HCT116 (cell line): Measurements from ENCODE around the gene POLR3G. TPM values are rescaled to one million over a fixed set of nuclear protein-coding genes. Genes with fewer than 3 reads are reported as not detected.
A peak's percentile ranks its signal among the peaks of the same experiment; 100 is the strongest.

Experiments used
- ATAC-seq: fragments of 200-7000 bp; cut with Tn5 transposase; 2 replicates; pipeline ENCODE4 v1.9.1; 2020; ENCODE audit warnings: mild to moderate bottlenecking, moderate library complexity
- BruUV-seq: library from RNA; stranded (reverse); fragments of 400-500 nt; replicated peaks from 2 replicates; lab custom pipeline; 2021; lab: Mats Ljungman, UMichigan
- CTCF ChIA-PET: fragments of 300-600 bp; sonication (Branson Sonifier 250); formaldehyde crosslinking; loops from one replicate; lab custom pipeline; 2021; ENCODE audit warnings: antibody characterized with exemption; lab: Charles Lee
- POLR2A ChIA-PET: fragments of 300-600, 350-600 bp; sonication (Branson Sonifier 250); formaldehyde crosslinking; loops from one replicate; lab custom pipeline; 2021; ENCODE audit warnings: antibody characterized with exemption; lab: Charles Lee
- RAD21 ChIA-PET, 2 experiments: fragments of 300-600 bp; sonication (Branson Sonifier 250); formaldehyde crosslinking; loops; one replicate each; lab custom pipeline; 2023; ENCODE audit warnings: low total read pairs in 2 of 2; ENCODE audit not compliant: uncharacterized antibody in 2 of 2, unreplicated experiment in 2 of 2, low non-redundant PET in 1 of 2; lab: Charles Lee
- DNase-seq: peaks from one replicate; pipeline ENCODE4 v3.0.0-alpha.2; 2010; ENCODE audit warnings: low read depth, low spot score
- H2AFZ ChIP-seq: fragments of 200-600 bp; shearing (Covaris generic), sonication (generic); 2 replicates; pipeline ENCODE4 v1.6.1; 2017; ENCODE audit warnings: low read depth, mixed run types, mixed read lengths, antibody characterized with exemption, low read length; ENCODE audit not compliant: poor library complexity, severe bottlenecking
- H3K27ac ChIP-seq: 2 replicates; pipeline ENCODE4 v1.5.1; 2012; ENCODE audit warnings: low read depth, low read length
- H3K27me3 ChIP-seq: fragments of 200-600 bp; sonication (generic); 2 replicates; pipeline ENCODE4 v1.6.1; 2016; ENCODE audit warnings: mixed run types, low read length, mixed read lengths; ENCODE audit not compliant: insufficient read depth
- H3K36me3 ChIP-seq, 2 experiments: fragments of 200-500 bp in 1 of 2; fragments of 200-600 bp in 1 of 2; sonication (Bioruptor generic) in 1 of 2; sonication (generic) in 1 of 2; 2 replicates each; pipeline versions ENCODE4 v1.5.1 to v1.6.1; 2014 to 2016; ENCODE audit warnings: low read length in 2 of 2, inconsistent platforms in 1 of 2, mixed read lengths in 1 of 2, mixed run types in 1 of 2; ENCODE audit not compliant: insufficient read depth in 2 of 2, control insufficient read depth in 1 of 2
- H3K4me1 ChIP-seq, 2 experiments: fragments of 200-600 bp in 1 of 2; sonication (generic) in 1 of 2; 2 replicates each; pipeline versions ENCODE4 v1.5.1 to v1.6.1; 2012 to 2017; ENCODE audit warnings: low read length in 2 of 2, inconsistent platforms in 1 of 2, mild to moderate bottlenecking in 1 of 2, mixed read lengths in 1 of 2, mixed run types in 1 of 2, moderate library complexity in 1 of 2; ENCODE audit not compliant: insufficient read depth in 2 of 2, control insufficient read depth in 1 of 2
- H3K4me2 ChIP-seq: fragments of 200-600 bp; sonication (generic); 2 replicates; pipeline ENCODE4 v1.6.1; 2017; ENCODE audit warnings: mixed run types, low read length, mixed read lengths
- H3K4me3 ChIP-seq, 2 experiments: fragments of 200-600 bp in 1 of 2; sonication (generic) in 1 of 2; replicated peaks in 1 of 2; 2 replicates each; pipeline ENCODE4 v1.5.1; 2011 to 2016; ENCODE audit warnings: low read length in 2 of 2, control low read depth in 1 of 2, low read depth in 1 of 2, mild to moderate bottlenecking in 1 of 2, mixed read lengths in 1 of 2, mixed run types in 1 of 2
- H3K79me2 ChIP-seq: fragments of 200-600 bp; sonication (generic); 2 replicates; pipeline ENCODE4 v1.6.1; 2017; ENCODE audit warnings: mild to moderate bottlenecking, mixed run types, low read length, moderate library complexity, mixed read lengths; ENCODE audit not compliant: insufficient read depth
- H3K9ac ChIP-seq: fragments of 200-600 bp; sonication (generic); 2 replicates; pipeline ENCODE4 v1.6.1; 2016; ENCODE audit warnings: low read length, mixed read lengths
- H3K9me2 ChIP-seq: fragments of 200-600 bp; sonication (generic), shearing (Covaris generic); 2 replicates; pipeline ENCODE4 v1.6.1; 2017; ENCODE audit warnings: mixed run types, mild to moderate bottlenecking, moderate library complexity; ENCODE audit not compliant: insufficient read depth
- H3K9me3 ChIP-seq, 2 experiments: fragments of 200-500 bp in 1 of 2; fragments of 200-600 bp in 1 of 2; sonication (Bioruptor generic) in 1 of 2; sonication (generic) in 1 of 2; 2 replicates each; pipeline ENCODE4 v1.6.1; 2014 to 2017; ENCODE audit warnings: low read length in 2 of 2, mixed read lengths in 2 of 2, inconsistent platforms in 1 of 2, low read depth in 1 of 2, mild to moderate bottlenecking in 1 of 2, mixed run types in 1 of 2, moderate library complexity in 1 of 2; ENCODE audit not compliant: control insufficient read depth in 1 of 2, insufficient read depth in 1 of 2
- H4K20me1 ChIP-seq: fragments of 200-600 bp; sonication (generic), shearing (Covaris generic); 2 replicates; pipeline ENCODE4 v1.6.1; 2017; ENCODE audit warnings: mixed run types, mild to moderate bottlenecking, moderate library complexity; ENCODE audit not compliant: insufficient read depth
- CBX3 ChIP-seq: IDR thresholded peaks from 2 replicates; pipeline ENCODE4 v1.6.1; 2012; ENCODE audit warnings: low read depth
- CEBPB ChIP-seq: IDR thresholded peaks from 2 replicates; pipeline ENCODE4 v1.6.1; 2012; ENCODE audit warnings: low read depth
- CTCF ChIP-seq, 3 experiments: fragments of 200-600 bp in 1 of 3; sonication (generic) in 1 of 3; IDR thresholded peaks in 2 of 3; conservative IDR thresholded peaks in 1 of 3; 2 replicates each; pipeline ENCODE4 v1.5.1; 2012 to 2017; ENCODE audit warnings: low read depth in 2 of 3, low read length in 2 of 3, antibody characterized with exemption in 1 of 3, borderline replicate concordance in 1 of 3, control low read depth in 1 of 3, mild to moderate bottlenecking in 1 of 3, mixed read lengths in 1 of 3, mixed run types in 1 of 3, moderate library complexity in 1 of 3; ENCODE audit not compliant: insufficient read depth in 1 of 3
- EZH2 ChIP-seq: fragments of 200-600 bp; sonication (generic); IDR thresholded peaks from 2 replicates; pipeline ENCODE4 v1.6.1; 2017; ENCODE audit warnings: antibody characterized with exemption, mixed run types
- FOSL1 ChIP-seq: IDR thresholded peaks from 2 replicates; pipeline ENCODE4 v1.6.1; 2012; ENCODE audit warnings: low read depth
- POLR2A ChIP-seq: IDR thresholded peaks from 2 replicates; pipeline ENCODE4 v1.7.0; 2011; ENCODE audit warnings: borderline replicate concordance; ENCODE audit not compliant: insufficient read depth, insufficient read length; ENCODE audit errors: extremely low read depth
- POLR2AphosphoS5 ChIP-seq: IDR thresholded peaks from 2 replicates; pipeline ENCODE4 v1.6.1; 2011; ENCODE audit warnings: mild to moderate bottlenecking, low read depth, low read length, moderate library complexity
- RAD21 ChIP-seq: IDR thresholded peaks from 2 replicates; pipeline ENCODE4 v1.6.1; 2012; ENCODE audit warnings: low read depth, mild to moderate bottlenecking
- SIN3A ChIP-seq: IDR thresholded peaks from 2 replicates; pipeline ENCODE4 v1.6.1; 2012; ENCODE audit warnings: low read depth
- SP1 ChIP-seq: IDR thresholded peaks from 2 replicates; pipeline ENCODE4 v1.6.1; 2012; ENCODE audit warnings: low read depth
- ZNF274 ChIP-seq: fragments of 200-500 bp; sonication (Bioruptor generic); IDR thresholded peaks from 2 replicates; pipeline ENCODE4 v1.6.1; 2014; ENCODE audit warnings: mild to moderate bottlenecking, low read depth, low read length, inconsistent platforms
- intact Hi-C: fragments of 100-400 bp; cut with micrococcal nuclease; formaldehyde crosslinking; loops from 2 replicates; pipeline ENCODE4 v1.10.0; 2022
- total RNA-seq: library from RNA; stranded (reverse); gene quantifications from one replicate; pipeline ENCODE4 v1.2.1, GENCODE V29; 2021; ENCODE audit not compliant: unreplicated experiment
- TF ChIP-seq, protein P1 (sequence below): IDR thresholded peaks from 2 replicates; pipeline ENCODE4 v1.6.1; 2011; ENCODE audit warnings: mild to moderate bottlenecking, low read length, moderate library complexity; ENCODE audit not compliant: insufficient replicate concordance; ENCODE audit errors: extremely low read depth

POLR3G gene
- total RNA-seq, 1 experiment from 2014 or later, result 44.8 TPM

- TF ChIP-seq, protein P1, sequence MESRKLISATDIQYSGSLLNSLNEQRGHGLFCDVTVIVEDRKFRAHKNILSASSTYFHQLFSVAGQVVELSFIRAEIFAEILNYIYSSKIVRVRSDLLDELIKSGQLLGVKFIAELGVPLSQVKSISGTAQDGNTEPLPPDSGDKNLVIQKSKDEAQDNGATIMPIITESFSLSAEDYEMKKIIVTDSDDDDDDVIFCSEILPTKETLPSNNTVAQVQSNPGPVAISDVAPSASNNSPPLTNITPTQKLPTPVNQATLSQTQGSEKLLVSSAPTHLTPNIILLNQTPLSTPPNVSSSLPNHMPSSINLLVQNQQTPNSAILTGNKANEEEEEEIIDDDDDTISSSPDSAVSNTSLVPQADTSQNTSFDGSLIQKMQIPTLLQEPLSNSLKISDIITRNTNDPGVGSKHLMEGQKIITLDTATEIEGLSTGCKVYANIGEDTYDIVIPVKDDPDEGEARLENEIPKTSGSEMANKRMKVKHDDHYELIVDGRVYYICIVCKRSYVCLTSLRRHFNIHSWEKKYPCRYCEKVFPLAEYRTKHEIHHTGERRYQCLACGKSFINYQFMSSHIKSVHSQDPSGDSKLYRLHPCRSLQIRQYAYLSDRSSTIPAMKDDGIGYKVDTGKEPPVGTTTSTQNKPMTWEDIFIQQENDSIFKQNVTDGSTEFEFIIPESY, result peak; percentile 90
- TF ChIP-seq EZH2 (no peak), POLR2A (peak; percentile 89), SIN3A (peak; percentile 98)
Observed at GRCh38 chr5:90474235-90475107, at the start of gene POLR3G, which contains the start of gene MBLAC2 (continued).

DNA sequence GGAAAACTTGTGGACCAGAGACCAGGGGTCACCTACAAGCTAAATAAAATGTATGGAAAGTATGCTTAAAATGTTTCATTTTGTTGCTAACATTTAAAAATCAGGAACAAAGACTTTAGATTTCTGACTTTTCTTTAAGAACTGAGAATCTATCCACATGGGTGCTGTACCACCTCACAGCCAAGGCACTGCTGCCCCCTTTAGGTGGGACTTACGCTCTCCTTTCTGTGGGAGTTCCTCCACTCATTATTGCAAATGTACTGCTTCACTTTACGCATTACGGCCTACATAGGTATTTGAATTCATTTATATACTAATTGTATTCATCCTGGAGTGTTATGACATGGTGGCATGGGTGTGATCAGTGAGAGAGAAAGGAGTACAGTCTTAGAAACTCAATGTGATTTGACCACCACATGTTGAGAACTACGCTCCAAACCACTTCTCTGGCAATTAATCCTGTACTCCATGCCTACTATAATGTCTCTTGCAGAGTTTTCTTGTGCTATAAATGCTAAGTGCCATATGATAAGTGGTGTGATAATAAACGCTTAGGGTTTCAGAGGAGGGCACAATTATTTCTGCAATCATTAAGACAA, 40.4 kb upstream of the POLR3G start:
- ATAC-seq (peak; percentile 88), DNase-seq (peak; percentile 31)
- H3K9me2 ChIP-seq, result no peaks in the 10 kb centered on the region
- H3K4me2 ChIP-seq, result no peak overlapping the region
- intact Hi-C loops, result loop anchor here (2.0 kb wide), 1 partner anchor 1705 kb away; no protein-coding TSS in a partner anchor
- H3K9ac ChIP-seq, result no peak overlapping the region
- H4K20me1 ChIP-seq, result no peaks in the 10 kb centered on the region
- no peak overlapping the region for H3K4me3 ChIP-seq
- H3K36me3 ChIP-seq, result no peaks in the 10 kb centered on the region
- H2AFZ ChIP-seq, result no peak overlapping the region
- ChIA-PET RAD21 (no interaction called here), CTCF (interaction anchor here (1.0 to 1.4 kb wide), 2 partner anchors 1704 to 1706 kb away, joined by 3 to 4 read pairs; no protein-coding TSS in a partner anchor), POLR2A (no interaction called here)
- H3K27me3 ChIP-seq, result no peaks in the 10 kb centered on the region
- no peaks in the 10 kb centered on the region for H3K4me1 ChIP-seq
- H3K27ac ChIP-seq, result no peak overlapping the region
- no peaks in the 10 kb centered on the region for H3K9me3 ChIP-seq
- H3K79me2 ChIP-seq, result no peaks in the 10 kb centered on the region
- TF ChIP-seq CBX3 (no peak), CEBPB (no peak), SP1 (no peak), POLR2AphosphoS5 (no peak), RAD21 (peak; percentile 74), ZNF274 (no peak), POLR2A (no peak), FOSL1 (no peak), CTCF (IDR thresholded peaks at IDR 0.05 in 2 of 3, conservative IDR thresholded peaks at IDR 0.05 in 1 of 3; ENCODE audit: borderline replicate concordance in 1 of 3, insufficient read depth in 1 of 3, low read depth in 2 of 3, low read length in 2 of 3) (peak; percentile 37 to 85 (median 81); a peak in 5 of 6 replicates)
- BruUV-seq, result no TSS peak
